GM12878 (cell line): ENCODE results near the gene DUSP22. TPM values are rescaled to one million over a fixed set of nuclear protein-coding genes. Genes with fewer than 3 reads are reported as not detected.

Experiments used
- ATAC-seq: fragments of 200-7000 bp; cut with Tn5 transposase; 3 replicates; pipeline ENCODE4 v1.9.1; 2020; ENCODE audit warnings: mild to moderate bottlenecking, moderate library complexity
- BruUV-seq: library from RNA; stranded (reverse); fragments of 400-500 nt; replicated peaks from 2 replicates; lab custom pipeline; 2021; lab: Mats Ljungman, UMichigan
- CTCF ChIA-PET: fragments of 300-600 bp; sonication (Branson Sonifier 250); formaldehyde crosslinking; extraction: SDS; loops from one replicate; lab custom pipeline; 2021; ENCODE audit warnings: inconsistent platforms; lab: Yijun Ruan, JAX
- POLR2A ChIA-PET: fragments of 350-600 bp; formaldehyde crosslinking; extraction: SDS; loops from one replicate; lab custom pipeline; 2021; ENCODE audit warnings: inconsistent platforms; lab: Charles Lee
- RAD21 ChIA-PET: fragments of 300-600 bp; sonication (Branson Sonifier 250); formaldehyde crosslinking; loops from one replicate; lab custom pipeline; 2023; ENCODE audit warnings: antibody characterized with exemption; ENCODE audit not compliant: unreplicated experiment; lab: Charles Lee
- SMC1A ChIA-PET: fragments of 300-600 bp; sonication (Branson Sonifier 250); formaldehyde crosslinking; loops from one replicate; lab custom pipeline; 2023; ENCODE audit not compliant: unreplicated experiment, uncharacterized antibody; lab: Charles Lee
- DNase-seq: peaks from one replicate; pipeline ENCODE4 v3.0.0-alpha.2; 2011; ENCODE audit warnings: low read depth, low spot score
- FAIRE-seq: peaks from 3 replicates; lab custom pipeline; 2011; peaks lifted over from hg19 to GRCh38; lab: Jason Lieb, UNC
- H2AFZ ChIP-seq: 2 replicates; pipeline ENCODE4 v1.6.0; 2011; ENCODE audit warnings: low read depth, low read length, control low read depth; ENCODE audit not compliant: control insufficient read depth
- H3K27ac ChIP-seq: 2 replicates; pipeline ENCODE4 v1.5.1; 2011; ENCODE audit warnings: control low read depth; ENCODE audit not compliant: control insufficient read depth, insufficient read depth
- H3K27me3 ChIP-seq, 2 experiments: replicated peaks in 1 of 2; 2 replicates each; pipeline versions ENCODE4 v1.6.0 to v1.6.1; 2011; ENCODE audit warnings: low read length in 1 of 2; ENCODE audit not compliant: control insufficient read depth in 2 of 2, insufficient read depth in 2 of 2
- H3K36me3 ChIP-seq, 2 experiments: 2 replicates each; pipeline ENCODE4 v1.5.1; 2011; ENCODE audit warnings: low read length in 1 of 2; ENCODE audit not compliant: control insufficient read depth in 2 of 2, insufficient read depth in 2 of 2
- H3K4me1 ChIP-seq: 2 replicates; pipeline ENCODE4 v1.6.1; 2011; ENCODE audit warnings: mild to moderate bottlenecking, low read length, moderate library complexity, mixed read lengths; ENCODE audit not compliant: control insufficient read depth, insufficient read depth
- H3K4me2 ChIP-seq: 2 replicates; pipeline ENCODE4 v1.6.0; 2011; ENCODE audit warnings: control low read depth; ENCODE audit not compliant: control insufficient read depth, insufficient read depth
- H3K4me3 ChIP-seq: fragments of 200-600 bp; sonication (generic); 2 replicates; pipeline ENCODE4 v1.5.1; 2016
- H3K79me2 ChIP-seq: 2 replicates; pipeline ENCODE4 v1.6.0; 2011; ENCODE audit warnings: low read length; ENCODE audit not compliant: control insufficient read depth, insufficient read depth
- H3K9ac ChIP-seq: 2 replicates; pipeline ENCODE4 v1.8.0; 2011; ENCODE audit warnings: low read length, control low read depth, mixed read lengths; ENCODE audit not compliant: control insufficient read depth, insufficient read depth
- H3K9me3 ChIP-seq: replicated peaks from 3 replicates; pipeline ENCODE4 v1.5.1; 2011; ENCODE audit warnings: mild to moderate bottlenecking, low read length; ENCODE audit not compliant: control insufficient read depth, insufficient read depth
- H4K20me1 ChIP-seq: 2 replicates; pipeline ENCODE4 v1.6.0; 2011; ENCODE audit not compliant: control insufficient read depth, insufficient read depth
- CBFB ChIP-seq: IDR thresholded peaks from 2 replicates; pipeline ENCODE4 v1.6.1; 2016; ENCODE audit warnings: antibody characterized with exemption, low read depth
- EP300 ChIP-seq, 2 experiments: fragments of 150-350 bp in 1 of 2; IDR thresholded peaks; 2 replicates each; pipeline ENCODE4 v1.6.1; 2011 to 2012; ENCODE audit warnings: low read depth in 2 of 2, low read length in 2 of 2, borderline replicate concordance in 1 of 2, improper control_type of control experiment in 1 of 2, inconsistent platforms in 1 of 2; ENCODE audit not compliant: control insufficient read depth in 1 of 2
- HSF1 ChIP-seq: fragments of 150-350 bp; IDR thresholded peaks from 2 replicates; pipeline ENCODE4 v1.6.1; 2014; ENCODE audit warnings: mild to moderate bottlenecking, low read depth, low read length
- NFXL1 ChIP-seq: fragments of 450-650 bp; IDR thresholded peaks from 2 replicates; pipeline ENCODE4 v1.6.1; 2017; ENCODE audit warnings: antibody characterized with exemption, mild to moderate bottlenecking, borderline replicate concordance
- NR2C2 ChIP-seq: IDR thresholded peaks from 2 replicates; pipeline ENCODE4 v1.6.1; 2011; ENCODE audit warnings: borderline replicate concordance, low read depth; ENCODE audit not compliant: control insufficient read depth, insufficient read length
- POLR2AphosphoS2 ChIP-seq: IDR thresholded peaks from 2 replicates; pipeline ENCODE4 v1.6.1; 2011; ENCODE audit warnings: low read depth, mild to moderate bottlenecking, low read length, improper control_type of control experiment, moderate library complexity
- POU2F2 ChIP-seq: IDR thresholded peaks from 3 replicates; pipeline ENCODE4 v1.6.1; 2011; ENCODE audit warnings: low read depth, mild to moderate bottlenecking, low read length, borderline replicate concordance
- RAD21 ChIP-seq: IDR thresholded peaks from 2 replicates; pipeline ENCODE4 v1.6.1; 2011; ENCODE audit warnings: mild to moderate bottlenecking, low read depth, low read length, moderate library complexity; ENCODE audit not compliant: insufficient read depth
- RELB ChIP-seq: fragments of 450-650 bp; IDR thresholded peaks from 2 replicates; pipeline ENCODE4 v1.6.1; 2017; ENCODE audit warnings: low read depth, mild to moderate bottlenecking, moderate library complexity
- SIX5 ChIP-seq: IDR thresholded peaks from 2 replicates; pipeline ENCODE4 v1.6.1; 2011; ENCODE audit warnings: mild to moderate bottlenecking, low read depth, low read length, moderate library complexity; ENCODE audit not compliant: severe bottlenecking
- SMAD1 ChIP-seq: fragments of 450-650 bp; IDR thresholded peaks from 2 replicates; pipeline ENCODE4 v1.6.1; 2018; ENCODE audit warnings: mild to moderate bottlenecking, low read depth; ENCODE audit not compliant: partially characterized antibody
- SMARCA5 ChIP-seq: fragments of 450-650 bp; IDR thresholded peaks from 2 replicates; pipeline ENCODE4 v1.6.1; 2017; ENCODE audit warnings: mild to moderate bottlenecking
- TCF3 ChIP-seq: IDR thresholded peaks from 2 replicates; pipeline ENCODE4 v1.6.1; 2012; ENCODE audit warnings: low read depth, mild to moderate bottlenecking, low read length, borderline replicate concordance; ENCODE audit not compliant: insufficient read depth
- ZNF384 ChIP-seq: IDR thresholded peaks from 2 replicates; pipeline ENCODE4 v1.6.1; 2012; ENCODE audit warnings: low read depth, mild to moderate bottlenecking, low read length, improper control_type of control experiment, borderline replicate concordance
- WGBS: methylation state at CpG from one replicate; pipeline ENCODE4 v1.1.6; 2016; ENCODE audit warnings: low lambda C conversion rate; ENCODE audit not compliant: insufficient replicate concordance, insufficient coverage; ENCODE audit errors: missing lambda C conversion rate; 5-methylcytosine and 5-hydroxymethylcytosine counted together
- in situ Hi-C: fragments of 300-500 bp; cut with MboI; formaldehyde crosslinking; loops from 9 replicates; pipeline ENCODE4 v1.14.3; 2018; ENCODE audit warnings: mixed read lengths
- intact Hi-C: fragments of 100-400 bp; cut with micrococcal nuclease; formaldehyde crosslinking; loops from one replicate; pipeline ENCODE4 v1.14.2; 2022; ENCODE audit not compliant: unreplicated experiment
- polyA plus RNA-seq, 11 experiments: library from polyadenylated mRNA; depleted of rRNA in 4 of 11; unstranded in 6 of 11; stranded (reverse) in 5 of 11; fragments of >200 nt; fragmentation: Nextera tagmentation in 4 of 11; fragmentation: Illumina TruSeq in 1 of 11; extraction: Ambion mirVana in 4 of 11; extraction: Trizol in 1 of 11; gene quantifications; 1 replicate in 1 of 11; 2 replicates in 10 of 11; pipeline versions ENCODE4 v1.2.1 to v1.2.3, GENCODE V29; 2011 to 2016; ENCODE audit warnings: inconsistent platforms in 2 of 11, missing spikeins in 2 of 11, low read depth in 1 of 11
- total RNA-seq, 4 experiments: library from RNA; depleted of rRNA in 3 of 4; stranded (reverse); fragments of >200 nt in 3 of 4; fragmentation: Illumina TruSeq in 1 of 4; extraction: Trizol in 1 of 4; gene quantifications; 2 replicates each; pipeline versions ENCODE4 v1.2.1 to v1.2.3, GENCODE V29; 2013 to 2021

The DUSP22 gene
- total and polyA plus RNA-seq, 10 of the 15 experiments (the other 5 are each of a cell fraction or from before 2014, with no cell fraction given) = 78.9 to 156 (median 107) TPM

GRCh38 chr6:355373-356208 is 63.3 kb downstream of the DUSP22 start:
- RAD21 ChIA-PET = interaction anchor here (0.6 to 4.4 kb wide), 29 partner anchors 8 to 166 kb away, joined by 3 to 61 read pairs (median 6); partner anchors contain the start of genes DUSP22 and IRF4
- SMC1A ChIA-PET = interaction anchor here (0.6 to 8.6 kb wide), 30 partner anchors 8 to 169 kb away, joined by 3 to 104 read pairs (median 4); no protein-coding TSS in a partner anchor
- CTCF ChIA-PET = interaction anchor here (0.6 to 2.5 kb wide), 14 partner anchors 10 to 137 kb away, joined by 3 to 14 read pairs (median 5); no protein-coding TSS in a partner anchor
- 0 out of 2 replicates have a peak overlapping the region, but pooled peaks have one; percentile 9 for H3K4me2 ChIP-seq
- H3K27ac ChIP-seq = peak overlapping the region; percentile 21
- WGBS = 54% methylated on average over 9 of the region's 9 CpGs
- peaks cover 39% of the 10 kb centered on the region for H3K4me1 ChIP-seq
- DNase-seq (no peak), FAIRE-seq (no peak), ATAC-seq (peak; percentile 23)
- in situ Hi-C loops (no loop called here), intact Hi-C loops (no loop called here)
- TF ChIP-seq RAD21 = 0 out of 2 replicates have a peak, but pooled peaks have one; percentile 0
- 0 out of 2 replicates have a peak, but pooled peaks have one; percentile 7 for TF ChIP-seq CBFB
- no peak for TF ChIP-seq SIX5
- TF ChIP-seq NFXL1 = no peak
- 0 out of 2 replicates have a peak, but pooled peaks have one; percentile 28 for TF ChIP-seq HSF1
- TF ChIP-seq TCF3 = no peak
- no peak for TF ChIP-seq NR2C2
- TF ChIP-seq ZNF384 = no peak; the same call in 1 of the 2 replicates
- TF ChIP-seq POLR2AphosphoS2 = 0 out of 2 replicates have a peak, but pooled peaks have one; percentile 21
- TF ChIP-seq RELB = peak; percentile 38; the same call in 1 of the 2 replicates
- TF ChIP-seq EP300 (IDR thresholded peaks at IDR 0.05; ENCODE audit: borderline replicate concordance in 1 of 2, control insufficient read depth in 1 of 2, low read depth in 2 of 2, low read length in 2 of 2) = 0 out of 4 replicates have a peak, but pooled peaks of 1 of the 2 experiments have one; percentile 32
- TF ChIP-seq POU2F2 = peak; percentile 57; the same call in 1 of the 3 replicates
- 0 out of 2 replicates have a peak, but pooled peaks have one; percentile 34 for TF ChIP-seq SMARCA5
- TF ChIP-seq SMAD1 = no peak
- no peak overlapping the region for H2AFZ ChIP-seq
- no peaks in the 10 kb centered on the region for H4K20me1 ChIP-seq
- POLR2A ChIA-PET = interaction anchor here (0.7 to 9.1 kb wide), 15 partner anchors 8 to 63 kb away, joined by 3 to 81 read pairs (median 5); partner anchors contain the start of genes DUSP22 and IRF4
- peaks cover 6 to 13% of the 10 kb centered on the region in 2 experiments; a peak in 3 of 4 replicates for H3K36me3 ChIP-seq
- H3K27me3 ChIP-seq = no peaks in the 10 kb centered on the region
- no peaks in the 10 kb centered on the region for H3K9me3 ChIP-seq
- BruUV-seq = no TSS peak
- no peaks in the 10 kb centered on the region for H3K79me2 ChIP-seq
- no peak overlapping the region for H3K9ac ChIP-seq
- no peak overlapping the region for H3K4me3 ChIP-seq
